GM12878 (cell line): Measurements from ENCODE around the gene CDC42EP3. TPM values are rescaled to one million over a fixed set of nuclear protein-coding genes. Genes with fewer than 3 reads are reported as not detected.

Source experiments
- ATAC-seq: fragments of 200-7000 bp; cut with Tn5 transposase; 3 replicates; pipeline ENCODE4 v1.9.1; 2020; ENCODE audit warnings: mild to moderate bottlenecking, moderate library complexity
- BruUV-seq: library from RNA; stranded (reverse); fragments of 400-500 nt; replicated peaks from 2 replicates; lab custom pipeline; 2021; lab: Mats Ljungman, UMichigan
- CTCF ChIA-PET: fragments of 300-600 bp; sonication (Branson Sonifier 250); formaldehyde crosslinking; extraction: SDS; loops from one replicate; lab custom pipeline; 2021; ENCODE audit warnings: inconsistent platforms; lab: Yijun Ruan, JAX
- POLR2A ChIA-PET: fragments of 350-600 bp; formaldehyde crosslinking; extraction: SDS; loops from one replicate; lab custom pipeline; 2021; ENCODE audit warnings: inconsistent platforms; lab: Charles Lee
- RAD21 ChIA-PET: fragments of 300-600 bp; sonication (Branson Sonifier 250); formaldehyde crosslinking; loops from one replicate; lab custom pipeline; 2023; ENCODE audit warnings: antibody characterized with exemption; ENCODE audit not compliant: unreplicated experiment; lab: Charles Lee
- SMC1A ChIA-PET: fragments of 300-600 bp; sonication (Branson Sonifier 250); formaldehyde crosslinking; loops from one replicate; lab custom pipeline; 2023; ENCODE audit not compliant: unreplicated experiment, uncharacterized antibody; lab: Charles Lee
- DNase-seq: peaks from one replicate; pipeline ENCODE4 v3.0.0-alpha.2; 2011; ENCODE audit warnings: low read depth, low spot score
- FAIRE-seq: peaks from 3 replicates; lab custom pipeline; 2011; peaks lifted over from hg19 to GRCh38; lab: Jason Lieb, UNC
- H2AFZ ChIP-seq: 2 replicates; pipeline ENCODE4 v1.6.0; 2011; ENCODE audit warnings: low read depth, low read length, control low read depth; ENCODE audit not compliant: control insufficient read depth
- H3K27ac ChIP-seq: 2 replicates; pipeline ENCODE4 v1.5.1; 2011; ENCODE audit warnings: control low read depth; ENCODE audit not compliant: control insufficient read depth, insufficient read depth
- H3K27me3 ChIP-seq, 2 experiments: replicated peaks in 1 of 2; 2 replicates each; pipeline versions ENCODE4 v1.6.0 to v1.6.1; 2011; ENCODE audit warnings: low read length in 1 of 2; ENCODE audit not compliant: control insufficient read depth in 2 of 2, insufficient read depth in 2 of 2
- H3K36me3 ChIP-seq, 2 experiments: 2 replicates each; pipeline ENCODE4 v1.5.1; 2011; ENCODE audit warnings: low read length in 1 of 2; ENCODE audit not compliant: control insufficient read depth in 2 of 2, insufficient read depth in 2 of 2
- H3K4me1 ChIP-seq: 2 replicates; pipeline ENCODE4 v1.6.1; 2011; ENCODE audit warnings: mild to moderate bottlenecking, low read length, moderate library complexity, mixed read lengths; ENCODE audit not compliant: control insufficient read depth, insufficient read depth
- H3K4me2 ChIP-seq: 2 replicates; pipeline ENCODE4 v1.6.0; 2011; ENCODE audit warnings: control low read depth; ENCODE audit not compliant: control insufficient read depth, insufficient read depth
- H3K4me3 ChIP-seq: fragments of 200-600 bp; sonication (generic); 2 replicates; pipeline ENCODE4 v1.5.1; 2016
- H3K79me2 ChIP-seq: 2 replicates; pipeline ENCODE4 v1.6.0; 2011; ENCODE audit warnings: low read length; ENCODE audit not compliant: control insufficient read depth, insufficient read depth
- H3K9ac ChIP-seq: 2 replicates; pipeline ENCODE4 v1.8.0; 2011; ENCODE audit warnings: low read length, control low read depth, mixed read lengths; ENCODE audit not compliant: control insufficient read depth, insufficient read depth
- H3K9me3 ChIP-seq: replicated peaks from 3 replicates; pipeline ENCODE4 v1.5.1; 2011; ENCODE audit warnings: mild to moderate bottlenecking, low read length; ENCODE audit not compliant: control insufficient read depth, insufficient read depth
- H4K20me1 ChIP-seq: 2 replicates; pipeline ENCODE4 v1.6.0; 2011; ENCODE audit not compliant: control insufficient read depth, insufficient read depth
- BACH1 ChIP-seq: fragments of 450-650 bp; IDR thresholded peaks from 2 replicates; pipeline ENCODE4 v1.6.1; 2017; ENCODE audit warnings: mild to moderate bottlenecking, borderline replicate concordance
- CBFB ChIP-seq: IDR thresholded peaks from 2 replicates; pipeline ENCODE4 v1.6.1; 2016; ENCODE audit warnings: antibody characterized with exemption, low read depth
- GABPA ChIP-seq: IDR thresholded peaks from 2 replicates; pipeline ENCODE4 v1.6.1; 2014; ENCODE audit warnings: antibody characterized with exemption, low read depth, mild to moderate bottlenecking, inconsistent platforms
- HDAC2 ChIP-seq: fragments of 200-600 bp; sonication (generic); IDR thresholded peaks from 2 replicates; pipeline ENCODE4 v1.6.1; 2017
- MEF2A ChIP-seq: IDR thresholded peaks from 2 replicates; pipeline ENCODE4 v1.6.1; 2011; ENCODE audit warnings: low read depth, mild to moderate bottlenecking, low read length, moderate library complexity; ENCODE audit not compliant: insufficient read depth
- POLR2AphosphoS5 ChIP-seq: IDR thresholded peaks from 2 replicates; pipeline ENCODE4 v1.6.1; 2011; ENCODE audit warnings: mild to moderate bottlenecking, low read length, inconsistent platforms
- RCOR1 ChIP-seq: conservative IDR thresholded peaks from 2 replicates; pipeline ENCODE4 v1.6.1; 2012; ENCODE audit warnings: low read depth, low read length, improper control_type of control experiment
- RUNX3 ChIP-seq: IDR thresholded peaks from 2 replicates; pipeline ENCODE4 v1.6.1; 2012; ENCODE audit warnings: low read length, inconsistent platforms
- WGBS: methylation state at CpG from one replicate; pipeline ENCODE4 v1.1.6; 2016; ENCODE audit warnings: low lambda C conversion rate; ENCODE audit not compliant: insufficient replicate concordance, insufficient coverage; ENCODE audit errors: missing lambda C conversion rate; 5-methylcytosine and 5-hydroxymethylcytosine counted together
- in situ Hi-C: fragments of 300-500 bp; cut with MboI; formaldehyde crosslinking; loops from 9 replicates; pipeline ENCODE4 v1.14.3; 2018; ENCODE audit warnings: mixed read lengths
- intact Hi-C: fragments of 100-400 bp; cut with micrococcal nuclease; formaldehyde crosslinking; loops from one replicate; pipeline ENCODE4 v1.14.2; 2022; ENCODE audit not compliant: unreplicated experiment
- polyA plus RNA-seq, 11 experiments: library from polyadenylated mRNA; depleted of rRNA in 4 of 11; unstranded in 6 of 11; stranded (reverse) in 5 of 11; fragments of >200 nt; fragmentation: Nextera tagmentation in 4 of 11; fragmentation: Illumina TruSeq in 1 of 11; extraction: Ambion mirVana in 4 of 11; extraction: Trizol in 1 of 11; gene quantifications; 1 replicate in 1 of 11; 2 replicates in 10 of 11; pipeline versions ENCODE4 v1.2.1 to v1.2.3, GENCODE V29; 2011 to 2016; ENCODE audit warnings: inconsistent platforms in 2 of 11, missing spikeins in 2 of 11, low read depth in 1 of 11
- total RNA-seq, 4 experiments: library from RNA; depleted of rRNA in 3 of 4; stranded (reverse); fragments of >200 nt in 3 of 4; fragmentation: Illumina TruSeq in 1 of 4; extraction: Trizol in 1 of 4; gene quantifications; 2 replicates each; pipeline versions ENCODE4 v1.2.1 to v1.2.3, GENCODE V29; 2013 to 2021
- TF ChIP-seq, protein P1 (sequence below): fragments of 450-650 bp; IDR thresholded peaks from 2 replicates; pipeline ENCODE4 v1.6.1; 2017; ENCODE audit warnings: mild to moderate bottlenecking, low read depth, inconsistent platforms; ENCODE audit not compliant: poor library complexity, severe bottlenecking
- TF ChIP-seq, protein P2 (sequence below): fragments of 450-650 bp; IDR thresholded peaks from 2 replicates; pipeline ENCODE4 v1.6.1; 2016; ENCODE audit warnings: mild to moderate bottlenecking
- TF ChIP-seq, protein P3 (sequence below): fragments of 450-650 bp; conservative IDR thresholded peaks from 2 replicates; pipeline ENCODE4 v1.6.1; 2017; ENCODE audit warnings: mild to moderate bottlenecking, moderate library complexity

CDC42EP3 gene
- total and polyA plus RNA-seq, 10 of the 15 experiments (the other 5 are each of a cell fraction or from before 2014, with no cell fraction given) = 11.8 to 86.9 (median 52.9) TPM

GRCh38 chr2:37654932-37655841 lies 16.3 kb downstream of the CDC42EP3 start (continued):
- TF ChIP-seq, protein P1, sequence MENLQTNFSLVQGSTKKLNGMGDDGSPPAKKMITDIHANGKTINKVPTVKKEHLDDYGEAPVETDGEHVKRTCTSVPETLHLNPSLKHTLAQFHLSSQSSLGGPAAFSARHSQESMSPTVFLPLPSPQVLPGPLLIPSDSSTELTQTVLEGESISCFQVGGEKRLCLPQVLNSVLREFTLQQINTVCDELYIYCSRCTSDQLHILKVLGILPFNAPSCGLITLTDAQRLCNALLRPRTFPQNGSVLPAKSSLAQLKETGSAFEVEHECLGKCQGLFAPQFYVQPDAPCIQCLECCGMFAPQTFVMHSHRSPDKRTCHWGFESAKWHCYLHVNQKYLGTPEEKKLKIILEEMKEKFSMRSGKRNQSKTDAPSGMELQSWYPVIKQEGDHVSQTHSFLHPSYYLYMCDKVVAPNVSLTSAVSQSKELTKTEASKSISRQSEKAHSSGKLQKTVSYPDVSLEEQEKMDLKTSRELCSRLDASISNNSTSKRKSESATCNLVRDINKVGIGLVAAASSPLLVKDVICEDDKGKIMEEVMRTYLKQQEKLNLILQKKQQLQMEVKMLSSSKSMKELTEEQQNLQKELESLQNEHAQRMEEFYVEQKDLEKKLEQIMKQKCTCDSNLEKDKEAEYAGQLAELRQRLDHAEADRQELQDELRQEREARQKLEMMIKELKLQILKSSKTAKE = peak; percentile 43
- peak; percentile 94 for TF ChIP-seq MEF2A
- TF ChIP-seq, protein P2, sequence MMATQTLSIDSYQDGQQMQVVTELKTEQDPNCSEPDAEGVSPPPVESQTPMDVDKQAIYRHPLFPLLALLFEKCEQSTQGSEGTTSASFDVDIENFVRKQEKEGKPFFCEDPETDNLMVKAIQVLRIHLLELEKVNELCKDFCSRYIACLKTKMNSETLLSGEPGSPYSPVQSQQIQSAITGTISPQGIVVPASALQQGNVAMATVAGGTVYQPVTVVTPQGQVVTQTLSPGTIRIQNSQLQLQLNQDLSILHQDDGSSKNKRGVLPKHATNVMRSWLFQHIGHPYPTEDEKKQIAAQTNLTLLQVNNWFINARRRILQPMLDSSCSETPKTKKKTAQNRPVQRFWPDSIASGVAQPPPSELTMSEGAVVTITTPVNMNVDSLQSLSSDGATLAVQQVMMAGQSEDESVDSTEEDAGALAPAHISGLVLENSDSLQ = no peak

DNA sequence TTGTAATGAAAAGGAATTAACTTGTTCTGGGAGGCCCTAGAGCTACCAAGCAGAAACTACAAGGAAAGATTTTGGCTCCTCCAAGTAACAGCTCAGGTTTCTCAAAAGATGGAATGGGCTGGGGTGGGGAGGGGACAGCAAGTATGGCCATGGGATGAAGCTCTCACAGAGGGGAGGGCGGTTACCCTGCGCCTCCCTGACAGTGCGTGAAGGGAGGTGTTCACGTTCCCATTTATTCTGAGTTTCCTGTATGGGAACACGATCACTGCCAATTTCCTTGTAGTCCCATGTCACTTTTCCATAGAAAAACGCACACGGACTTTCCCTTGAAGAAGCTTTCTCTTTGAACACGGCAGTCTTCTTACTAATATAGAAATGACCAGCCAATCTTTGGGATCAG lies 17.0 kb downstream of the CDC42EP3 start:
- ChIA-PET CTCF (interaction anchor here (0.8 to 3.4 kb wide), 18 partner anchors 12 to 240 kb away, joined by 3 to 21 read pairs (median 6); partner anchors contain the start of gene CDC42EP3), POLR2A (interaction anchor here (0.5 to 8.8 kb wide), 17 partner anchors 12 to 704 kb away, joined by 3 to 171 read pairs (median 4); partner anchors contain the start of gene CDC42EP3), RAD21 (interaction anchor here (0.7 to 7.8 kb wide), 27 partner anchors 12 to 303 kb away, joined by 3 to 176 read pairs (median 7); partner anchors contain the start of gene CDC42EP3), SMC1A (interaction anchor here (0.6 to 9.6 kb wide), 33 partner anchors 10 to 278 kb away, joined by 3 to 246 read pairs (median 6); partner anchors contain the start of gene CDC42EP3)
- Histone ChIP-seq H4K20me1 (no peaks in the 10 kb centered on the region), H3K9ac (peak overlapping the region; percentile 91), H3K4me1 (peaks cover 67% of the 10 kb centered on the region), H2AFZ (no peak overlapping the region; the same call in 1 of the 2 replicates), H3K79me2 (peaks cover 94% of the 10 kb centered on the region), H3K9me3 (no peaks in the 10 kb centered on the region), H3K4me2 (peak overlapping the region; percentile 99), H3K4me3 (peak overlapping the region; percentile 75), H3K27me3 (no peaks in the 10 kb centered on the region), H3K36me3 (peaks cover 6% of the 10 kb centered on the region in 2 experiments; a peak in 3 of 4 replicates), H3K27ac (peak overlapping the region; percentile 99)
- 25% methylated on average over 8 of the region's 8 CpGs for WGBS
- FAIRE-seq (no peak), ATAC-seq (peak; percentile 12), DNase-seq (no peak)
- intact Hi-C loops = loop anchor here (2.0 to 5.0 kb wide), 3 partner anchors 30 to 223 kb away; no protein-coding TSS in a partner anchor
- BruUV-seq = TSS peak; percentile 74
- in situ Hi-C loops = no loop called here
- TF ChIP-seq GABPA (no peak), RCOR1 (no peak), CBFB (0 out of 2 replicates have a peak, but pooled peaks have one; percentile 32), HDAC2 (no peak), RUNX3 (no peak), POLR2AphosphoS5 (peak; percentile 16; the same call in 1 of the 2 replicates), BACH1 (peak; percentile 46; the same call in 1 of the 2 replicates)
- TF ChIP-seq, protein P3, sequence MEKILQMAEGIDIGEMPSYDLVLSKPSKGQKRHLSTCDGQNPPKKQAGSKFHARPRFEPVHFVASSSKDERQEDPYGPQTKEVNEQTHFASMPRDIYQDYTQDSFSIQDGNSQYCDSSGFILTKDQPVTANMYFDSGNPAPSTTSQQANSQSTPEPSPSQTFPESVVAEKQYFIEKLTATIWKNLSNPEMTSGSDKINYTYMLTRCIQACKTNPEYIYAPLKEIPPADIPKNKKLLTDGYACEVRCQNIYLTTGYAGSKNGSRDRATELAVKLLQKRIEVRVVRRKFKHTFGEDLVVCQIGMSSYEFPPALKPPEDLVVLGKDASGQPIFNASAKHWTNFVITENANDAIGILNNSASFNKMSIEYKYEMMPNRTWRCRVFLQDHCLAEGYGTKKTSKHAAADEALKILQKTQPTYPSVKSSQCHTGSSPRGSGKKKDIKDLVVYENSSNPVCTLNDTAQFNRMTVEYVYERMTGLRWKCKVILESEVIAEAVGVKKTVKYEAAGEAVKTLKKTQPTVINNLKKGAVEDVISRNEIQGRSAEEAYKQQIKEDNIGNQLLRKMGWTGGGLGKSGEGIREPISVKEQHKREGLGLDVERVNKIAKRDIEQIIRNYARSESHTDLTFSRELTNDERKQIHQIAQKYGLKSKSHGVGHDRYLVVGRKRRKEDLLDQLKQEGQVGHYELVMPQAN = 0 out of 2 replicates have a peak, but pooled peaks have one; percentile 20
